HG03521 (cell line): ENCODE results near the gene TRNP1.

Experiments
- ATAC-seq: cut with Tn5 transposase; IDR thresholded peaks from one replicate; pipeline ENCODE4 v1.9.1; 2021; ENCODE audit warnings: mild to moderate bottlenecking, moderate library complexity; ENCODE audit not compliant: unreplicated experiment

Gene TRNP1

DNA sequence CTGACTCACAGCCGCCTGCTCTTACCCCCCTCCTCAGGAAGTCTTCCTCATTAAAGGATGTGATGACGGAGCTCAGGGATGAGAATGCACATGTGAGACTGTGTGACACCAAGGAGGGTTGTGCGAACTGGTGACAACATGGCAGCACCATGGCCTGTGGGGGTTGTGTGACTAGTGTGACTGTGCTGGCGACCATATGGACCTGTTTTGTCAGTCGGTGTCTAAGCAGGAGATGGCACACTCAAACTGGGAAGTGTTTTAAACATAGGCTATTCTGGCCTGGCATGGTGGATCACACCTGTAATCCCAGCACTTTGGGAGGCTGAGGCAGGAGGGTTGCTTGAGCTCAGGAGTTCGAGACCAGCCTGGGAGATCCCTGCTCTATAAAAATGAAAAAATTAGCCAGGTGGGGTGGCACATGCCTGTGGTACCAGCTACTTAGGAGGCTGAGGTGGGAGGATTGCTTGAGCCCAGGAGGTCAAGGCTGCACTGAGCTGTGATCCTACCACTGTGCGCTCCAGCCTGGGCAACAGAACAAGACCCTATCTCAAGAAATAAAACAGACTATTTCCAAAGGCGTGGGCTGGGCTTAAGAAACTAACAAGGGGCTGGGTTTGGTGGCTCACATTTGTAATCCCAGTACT lies 7.4 kb downstream of the TRNP1 start:
- no peak for ATAC-seq

DNA sequence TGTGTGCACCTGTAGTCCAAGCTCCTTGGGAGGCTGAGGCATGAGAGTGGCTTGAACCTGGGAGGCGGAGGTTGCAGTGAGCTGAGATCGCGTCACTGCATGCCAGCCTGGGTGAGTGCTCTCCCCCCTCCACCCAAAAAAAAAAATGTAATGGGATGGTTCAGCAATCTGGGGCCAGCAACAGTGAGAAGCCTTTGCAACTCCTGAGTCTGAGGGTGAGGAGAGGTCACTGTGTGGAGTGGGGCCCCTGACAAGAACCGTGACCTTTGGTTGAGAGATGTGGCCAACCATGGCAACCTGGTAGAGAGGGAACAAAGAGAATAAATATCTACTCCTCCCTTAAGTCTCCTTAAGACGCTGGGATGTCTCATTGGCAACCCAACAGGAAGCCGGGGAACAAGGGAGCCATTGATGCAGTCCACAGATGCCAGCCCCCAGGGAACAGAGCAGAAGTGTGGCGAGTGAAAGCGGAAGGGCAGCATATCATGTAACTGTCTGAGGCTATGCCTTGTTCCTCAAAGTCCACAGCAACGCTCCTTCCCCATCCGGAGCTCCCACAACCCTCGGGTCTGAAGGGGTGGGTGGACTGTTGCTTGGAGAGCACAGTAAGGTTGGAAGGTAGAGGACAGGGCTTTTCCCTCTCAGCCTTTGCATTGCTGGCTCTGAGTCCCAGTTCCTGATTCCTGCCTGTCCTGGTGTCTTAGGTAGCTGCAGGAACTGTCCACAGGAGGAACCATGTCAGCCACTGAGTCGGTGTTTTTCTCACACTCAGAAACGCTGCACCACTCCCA lies 8.3 kb downstream of the TRNP1 start:
- ATAC-seq: no peak

DNA sequence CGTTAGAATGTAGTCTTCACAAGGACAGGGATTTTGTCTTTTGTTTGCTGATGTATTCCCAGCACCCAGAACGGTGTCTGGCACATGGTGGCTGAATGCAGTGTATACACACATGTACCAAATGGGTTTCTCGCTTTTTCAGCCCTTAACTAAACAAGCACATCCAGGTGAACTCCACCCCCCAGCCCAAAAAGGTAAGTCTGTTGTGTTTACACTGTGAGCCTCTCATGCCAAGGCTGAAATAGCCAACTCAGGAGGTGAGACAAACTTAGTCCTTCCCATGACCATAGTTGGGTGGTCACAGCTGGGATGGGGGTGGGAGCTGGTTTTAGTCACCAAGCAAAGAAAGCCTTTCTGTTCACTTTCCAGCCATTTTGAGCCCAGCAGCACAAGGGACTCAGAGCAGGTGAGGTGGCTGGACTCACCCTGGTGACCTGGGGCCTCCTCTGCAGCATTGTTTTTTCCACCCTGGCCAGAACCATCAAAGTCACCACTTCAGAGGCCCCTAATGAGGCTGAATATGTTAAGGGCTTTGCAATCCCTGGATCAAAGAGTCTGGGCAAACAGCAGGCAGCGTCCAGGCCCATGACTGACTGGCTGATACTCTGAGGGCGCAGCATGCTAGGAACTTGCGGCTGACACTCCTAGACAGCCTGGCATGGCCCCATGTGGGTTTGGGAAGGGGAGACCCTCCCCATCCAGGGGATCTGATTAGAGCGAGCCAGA lies 10.4 kb downstream of the TRNP1 start:
- no peak for ATAC-seq

DNA sequence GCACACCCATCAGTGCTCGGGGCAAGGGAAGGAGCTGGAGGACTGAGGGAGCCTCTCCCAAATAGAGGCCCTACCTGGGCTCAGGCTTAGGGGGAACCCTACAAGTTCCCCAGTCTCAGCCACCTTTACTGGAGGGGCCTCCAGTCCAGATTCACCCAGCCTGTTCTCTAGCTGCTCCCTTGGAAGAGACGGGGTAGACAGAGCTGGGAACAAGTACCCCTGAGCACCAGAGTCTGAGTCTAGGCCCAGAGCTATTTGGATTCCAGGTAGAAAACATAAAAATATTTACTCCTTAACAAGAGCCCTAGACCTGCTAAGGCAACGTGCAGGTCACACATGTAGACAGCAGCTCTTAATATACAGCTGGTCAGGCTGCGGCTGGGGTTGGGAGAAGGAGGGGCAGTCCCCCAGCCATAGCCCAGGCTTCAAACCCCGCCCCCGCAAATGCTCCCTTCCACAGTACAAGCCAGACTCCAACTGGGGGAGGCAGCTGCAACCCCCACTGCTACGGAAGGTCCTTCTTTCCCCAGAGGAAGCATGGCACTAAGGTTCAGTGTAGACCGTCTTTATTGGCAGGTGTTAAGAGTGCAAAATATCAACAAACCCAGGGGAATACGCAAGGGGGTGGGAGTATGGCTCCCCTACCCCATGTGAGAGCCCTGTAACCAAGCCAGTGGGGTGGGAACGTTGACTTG lies 11.1 kb downstream of the TRNP1 start:
- no peak for ATAC-seq

DNA sequence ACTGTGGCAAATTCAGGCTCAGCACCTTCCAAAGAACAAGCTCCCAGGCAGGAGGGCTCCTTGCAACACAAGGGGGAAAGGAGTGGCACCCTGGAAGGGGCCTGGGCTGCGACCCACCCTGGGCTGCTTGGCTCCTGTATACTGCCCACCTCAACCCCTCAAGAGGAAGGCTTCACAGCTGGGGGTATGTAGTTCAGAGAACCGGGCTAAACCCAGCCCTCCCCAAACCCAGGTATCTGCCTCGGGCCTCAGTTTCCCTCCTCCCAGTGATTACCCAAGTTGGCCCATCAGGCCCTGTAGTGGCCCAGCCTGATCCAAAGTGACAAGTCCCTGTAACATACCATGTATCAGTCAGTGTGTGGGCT lies 11.7 kb downstream of the TRNP1 start:
- ATAC-seq: no peak

DNA sequence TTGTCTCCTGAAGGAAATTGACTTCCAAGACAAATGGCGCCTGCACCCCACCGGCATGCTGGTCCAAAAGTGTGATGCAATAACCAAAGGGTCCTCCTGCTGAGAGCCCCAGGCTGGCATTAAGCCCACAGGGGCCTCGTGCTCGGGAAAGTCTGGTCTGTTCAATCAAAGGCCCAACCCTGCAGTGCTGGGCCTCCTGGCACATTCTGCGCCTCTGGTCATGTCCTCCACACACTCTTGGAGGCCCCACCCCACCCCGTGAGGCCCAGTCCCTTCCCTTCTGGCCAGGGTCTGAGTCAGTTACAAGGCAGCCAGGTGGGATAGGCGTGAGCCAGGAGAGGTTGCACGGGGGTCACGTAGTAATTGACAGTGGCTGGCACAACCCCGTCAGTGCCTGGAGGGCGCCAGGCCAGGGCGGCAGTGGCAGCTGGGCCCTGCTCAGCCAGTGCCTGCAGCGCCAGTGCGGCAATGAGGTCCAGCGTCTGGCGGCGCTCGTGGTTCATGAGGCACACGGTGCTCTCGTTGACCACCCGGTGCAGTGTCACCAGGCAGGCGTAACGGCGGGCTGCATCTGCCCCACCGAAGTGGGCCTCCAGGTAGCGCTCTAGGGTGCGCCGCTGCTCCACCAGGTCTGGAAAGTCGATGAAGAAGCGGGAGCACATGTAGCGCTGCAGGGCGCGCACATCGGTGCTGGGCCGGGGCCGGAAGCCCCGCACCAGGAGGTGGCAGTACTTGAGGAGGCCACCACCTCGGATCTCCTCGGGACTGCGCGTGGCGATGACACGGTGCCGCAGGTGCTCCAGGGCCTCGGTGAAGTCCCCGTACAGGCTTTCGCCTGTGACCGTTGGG lies 12.4 kb downstream of the TRNP1 start:
- ATAC-seq: no peak

DNA sequence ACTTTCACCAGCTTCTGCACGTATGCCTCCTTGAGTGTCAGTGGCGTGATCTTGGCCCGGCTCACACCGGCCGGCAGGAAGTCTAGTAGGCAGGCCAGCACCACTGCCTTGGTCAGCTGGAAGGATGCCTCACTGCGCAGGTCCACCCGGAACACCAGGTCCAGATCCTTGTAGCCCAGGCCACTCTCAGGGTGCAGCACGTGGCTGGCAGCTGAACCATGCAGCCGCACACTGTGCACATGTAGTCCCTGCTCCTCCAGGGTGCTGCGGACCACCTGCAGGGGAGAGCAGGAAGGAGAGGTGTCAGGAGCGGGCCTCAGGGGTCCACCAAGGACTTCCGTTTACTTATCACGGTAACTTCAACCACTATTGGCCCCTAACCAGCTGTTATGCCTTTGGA lies 13.2 kb downstream of the TRNP1 start:
- ATAC-seq: no peak

DNA sequence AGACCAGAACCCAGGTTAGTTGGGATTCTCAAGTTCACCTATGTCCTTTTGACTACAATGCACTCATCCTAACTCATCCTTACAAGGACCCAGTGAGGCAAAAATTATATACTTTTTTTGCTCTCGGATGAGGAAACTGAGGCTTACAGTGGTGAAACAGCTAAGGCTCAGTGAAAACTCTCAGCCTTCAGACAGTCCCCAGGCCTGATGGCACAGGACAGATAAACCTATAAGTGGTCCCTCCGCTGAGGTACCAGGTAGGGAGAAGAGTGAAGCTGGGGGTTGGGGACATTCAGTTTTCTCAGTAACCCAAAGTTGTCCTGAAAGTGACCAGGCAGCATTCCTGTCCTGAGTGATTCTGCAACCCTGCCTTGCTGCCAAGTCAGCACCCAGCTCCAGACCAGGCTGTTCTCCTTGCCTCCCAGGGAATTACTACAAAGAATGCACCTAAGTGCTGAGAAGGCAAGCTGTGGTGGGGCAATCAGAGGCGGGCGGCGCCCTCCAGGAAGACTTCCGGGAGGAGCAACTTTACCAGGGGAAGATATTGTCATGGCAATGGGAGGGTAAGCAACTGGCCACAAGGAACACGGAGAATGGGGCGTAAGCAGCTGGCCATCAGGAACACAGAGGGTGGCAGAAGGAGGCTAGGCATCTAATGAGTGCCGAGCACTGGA lies 14.6 kb downstream of the TRNP1 start:
- ATAC-seq: no peak

DNA sequence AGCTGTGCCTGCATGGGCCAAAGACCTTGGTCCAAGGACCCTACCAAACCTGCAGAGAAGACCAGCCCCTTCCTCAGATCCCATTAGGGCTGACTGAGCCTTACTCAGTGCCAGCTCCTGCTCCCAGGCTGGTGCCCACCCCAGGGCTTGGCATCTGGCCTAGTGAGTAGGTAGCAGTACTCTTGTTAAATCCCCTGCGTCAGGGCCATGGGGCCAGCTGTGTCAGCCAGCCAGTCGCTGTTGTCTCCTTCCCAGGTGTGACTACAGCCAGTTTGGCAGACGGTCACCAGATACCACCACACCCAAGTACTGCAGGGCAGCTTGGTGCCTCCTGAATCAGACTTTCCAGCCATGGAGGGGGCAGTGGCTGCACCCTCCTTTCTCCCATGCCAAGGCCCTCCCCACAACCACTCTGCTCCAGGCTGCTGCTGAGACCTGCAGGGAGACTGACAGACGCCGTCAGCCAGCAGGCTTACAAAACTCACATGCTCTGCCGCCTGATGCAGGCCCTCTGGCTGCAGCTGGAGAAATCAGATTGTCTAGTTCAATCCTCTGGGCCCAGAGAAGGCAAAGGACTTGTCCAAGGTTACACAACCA lies 16.2 kb downstream of the TRNP1 start:
- no peak for ATAC-seq

DNA sequence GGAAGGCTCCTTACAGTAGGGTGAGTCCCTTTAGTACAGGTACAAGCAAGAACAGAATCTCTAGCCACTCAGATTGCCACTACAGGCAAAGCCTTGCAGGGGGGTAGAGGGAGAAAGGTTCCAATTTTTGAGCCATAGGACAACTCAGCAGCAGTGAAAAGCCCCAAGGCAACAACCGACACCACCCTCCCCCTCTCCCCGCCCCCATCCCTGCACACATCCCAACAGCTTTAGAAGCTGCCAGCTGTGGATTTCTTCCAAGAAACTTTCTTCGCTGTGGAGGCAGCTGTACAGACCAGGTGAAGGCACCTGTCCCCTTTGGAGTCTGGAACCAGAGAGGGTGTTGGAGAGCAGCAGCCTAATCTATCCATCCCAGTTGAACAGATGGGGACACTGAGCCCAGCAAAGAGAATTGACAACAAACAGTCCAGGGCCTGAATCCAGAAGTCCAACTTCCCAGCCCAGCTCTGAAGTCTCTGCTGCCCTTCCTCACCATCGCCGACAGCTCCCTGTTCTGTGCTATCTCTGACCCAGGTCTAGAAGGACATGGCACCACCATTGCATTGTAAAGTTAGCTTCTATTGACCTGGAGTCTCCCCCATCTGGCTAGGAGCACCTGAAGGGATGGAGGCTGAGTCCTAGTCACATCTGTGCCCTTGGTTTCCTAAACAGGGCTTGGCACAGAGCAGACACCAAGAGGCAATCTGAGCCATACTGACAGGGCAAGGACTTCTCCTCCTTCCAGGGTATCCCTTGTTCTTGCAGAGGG lies 16.9 kb downstream of the TRNP1 start:
- ATAC-seq: no peak

DNA sequence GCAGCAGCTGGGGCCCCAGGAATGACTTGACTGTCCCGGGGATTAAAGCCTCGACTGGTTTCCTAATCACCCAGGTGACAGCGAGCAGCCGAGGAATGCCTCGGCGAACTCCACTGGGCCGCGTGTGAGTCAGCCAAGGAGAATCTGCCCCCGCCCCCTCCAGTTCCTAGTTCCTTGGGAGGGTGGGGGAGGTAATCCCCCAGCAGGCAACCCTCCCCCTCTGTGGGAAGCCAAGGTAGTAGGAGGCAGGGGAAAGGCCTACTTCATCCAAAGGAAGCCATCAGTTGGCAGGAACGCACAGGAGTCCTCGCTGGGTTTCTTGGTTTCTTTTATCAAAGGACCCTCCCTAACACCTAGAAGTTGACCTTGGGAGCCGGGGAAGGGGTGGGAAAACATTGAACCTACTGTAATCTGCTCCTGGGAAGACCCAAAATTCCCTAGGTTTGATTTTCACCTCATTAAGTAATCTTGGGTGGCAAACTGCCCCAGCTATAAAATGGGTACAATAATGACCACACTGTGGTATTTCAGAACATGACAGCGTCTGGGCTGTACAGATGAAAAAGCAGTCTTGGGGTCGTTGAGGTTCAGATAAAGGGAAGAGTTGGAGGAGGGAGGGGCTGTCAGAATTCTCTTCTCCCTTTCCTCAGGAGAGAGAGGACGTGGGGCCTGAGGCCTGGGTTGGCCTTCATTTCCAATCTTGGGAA lies 17.7 kb downstream of the TRNP1 start:
- no peak for ATAC-seq

DNA sequence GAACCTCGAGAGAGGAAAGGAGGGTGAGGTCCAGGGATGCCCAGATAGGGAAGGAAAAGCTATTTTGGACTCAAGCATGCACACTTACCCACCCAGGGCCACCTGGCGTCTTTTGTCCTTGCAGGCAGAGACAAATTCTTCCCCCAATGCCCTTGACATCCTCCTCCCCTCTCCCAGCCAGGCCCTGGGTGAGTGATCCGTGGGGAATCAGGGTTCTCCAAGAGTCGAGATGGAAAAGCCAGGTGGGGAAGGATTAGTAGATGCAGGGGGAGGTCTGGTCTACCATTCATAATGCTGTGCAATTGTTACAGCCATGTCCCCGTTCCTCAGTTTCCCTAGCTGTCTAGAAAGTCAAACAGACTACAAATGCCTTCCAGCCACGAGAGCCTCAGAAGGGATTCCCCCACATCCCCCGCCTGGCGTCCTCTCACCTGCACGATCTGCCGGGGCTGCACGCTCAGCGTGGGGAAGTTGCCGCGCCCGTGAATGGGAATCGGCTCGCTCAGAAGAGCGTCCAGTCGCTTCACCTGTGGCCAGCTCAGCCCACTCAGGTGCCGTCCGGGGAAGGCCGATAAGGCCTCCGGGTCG lies 18.6 kb downstream of the TRNP1 start:
- no peak for ATAC-seq

DNA sequence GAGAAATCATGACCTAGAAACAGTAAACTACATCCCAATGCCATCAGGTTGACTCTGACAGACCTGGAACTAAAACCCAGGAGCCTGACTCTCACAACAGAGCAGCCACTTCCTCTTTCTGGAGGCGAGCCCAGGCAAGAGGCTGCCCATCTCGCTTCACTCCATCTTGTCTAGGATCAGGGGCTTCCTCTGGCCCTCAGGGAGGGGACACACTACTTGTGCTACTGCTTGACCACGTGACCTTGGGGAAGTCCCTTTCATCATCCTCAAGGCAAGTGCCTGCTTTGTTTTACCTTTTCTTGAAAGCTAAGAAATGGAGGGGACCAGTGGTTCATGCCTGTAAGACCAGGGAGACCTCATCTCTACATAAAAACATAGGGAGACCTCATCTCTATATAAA lies 21.8 kb downstream of the TRNP1 start:
- no peak for ATAC-seq

DNA sequence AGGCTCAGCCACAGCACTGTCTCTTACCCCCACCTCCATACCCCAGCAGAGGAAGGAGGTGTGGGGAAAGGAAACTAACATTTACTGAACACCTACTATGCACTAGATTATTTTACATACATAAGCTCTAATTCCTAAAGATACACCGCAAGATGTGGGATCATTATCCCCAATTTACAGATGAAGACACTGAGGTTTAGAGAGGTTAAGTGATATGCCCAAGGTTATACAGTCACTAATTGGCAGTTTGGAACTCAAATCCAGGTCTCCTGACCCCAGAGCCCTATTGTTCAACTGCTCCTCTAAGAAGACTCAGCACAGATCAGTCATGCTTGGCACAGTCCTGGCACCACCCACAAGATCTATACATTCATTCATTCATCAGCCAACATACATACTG lies 22.9 kb downstream of the TRNP1 start:
- no peak for ATAC-seq

DNA sequence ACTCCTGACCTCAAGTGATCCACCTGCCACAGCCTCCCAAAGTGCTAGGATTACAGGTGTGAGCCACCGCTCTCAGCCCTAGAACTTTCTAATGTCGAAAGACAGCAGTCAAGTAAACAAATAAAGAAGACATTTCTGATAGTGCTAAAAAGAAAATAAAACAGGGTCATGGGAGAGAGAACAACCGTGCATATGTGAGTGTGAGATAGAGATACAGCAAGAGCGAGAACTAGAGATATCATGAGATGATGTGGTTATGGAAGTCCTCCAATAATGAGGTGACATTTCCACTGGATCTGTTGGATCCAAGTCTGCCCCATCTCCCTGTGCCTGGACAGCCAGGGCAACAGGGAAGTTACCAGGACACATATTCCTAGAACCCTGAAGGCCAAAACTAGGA lies 23.7 kb downstream of the TRNP1 start:
- ATAC-seq: no peak

DNA sequence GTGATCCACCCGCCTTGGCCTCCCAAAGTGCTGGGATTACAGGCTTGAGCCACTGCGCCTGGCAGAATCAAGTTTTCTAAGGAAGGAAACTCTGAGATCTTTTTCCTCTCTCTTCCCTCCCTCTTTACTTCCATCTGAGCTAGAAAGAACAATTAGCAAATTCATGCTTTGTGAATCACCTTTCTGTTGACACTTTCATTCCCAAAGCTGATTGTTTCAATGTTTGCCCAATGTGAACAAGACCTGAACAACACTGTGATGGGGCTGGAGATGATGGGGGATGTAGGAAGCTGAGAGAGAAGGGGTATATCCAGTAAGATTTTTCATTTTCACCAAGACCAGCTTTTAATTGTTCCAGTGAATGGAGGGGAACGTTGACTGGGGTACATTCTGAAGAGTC lies 24.8 kb downstream of the TRNP1 start:
- ATAC-seq: no peak

DNA sequence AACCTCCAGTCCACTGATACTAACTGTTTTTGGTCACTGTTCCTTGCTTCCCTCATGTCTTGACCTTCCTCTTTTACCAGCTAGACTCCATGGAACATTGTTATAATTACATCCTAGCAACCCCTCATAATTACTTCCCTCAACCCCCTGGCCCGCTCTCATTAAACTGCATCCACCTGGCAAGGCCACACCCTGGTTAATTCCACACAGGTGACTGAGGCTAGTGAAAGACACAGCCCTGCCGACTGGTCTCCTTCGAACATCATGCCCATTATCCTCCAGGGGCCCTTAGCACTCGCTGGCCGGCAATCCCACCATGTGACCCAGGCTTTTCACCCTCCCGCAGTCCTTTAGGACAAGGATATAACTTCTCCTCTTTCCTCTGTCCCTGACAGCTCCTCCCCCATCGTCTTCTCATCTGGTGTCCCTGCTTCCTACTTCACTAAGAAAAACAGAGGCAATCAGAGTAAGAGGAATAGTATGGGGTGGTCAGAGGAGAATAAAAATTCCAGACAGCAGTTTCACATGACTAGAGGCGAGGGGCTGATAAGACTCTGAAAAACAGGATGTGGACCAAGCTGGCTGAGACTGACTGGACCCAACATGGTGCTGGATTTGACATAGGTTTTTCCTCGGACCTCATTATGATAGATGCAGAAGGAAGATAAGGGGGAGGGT lies 28.0 kb downstream of the TRNP1 start:
- ATAC-seq: no peak
